ENCODE measurements around the gene TCTA. TPM values are rescaled to one million over a fixed set of nuclear protein-coding genes. Genes with fewer than 3 reads are reported as not detected.

Gene TCTA
- total RNA-seq, 3 donors from 2014 or later (not counting 1 experiment from before 2014, with no cell fraction given) = 35.4 to 40.7 (median 36.7) TPM

GRCh38 chr3:49465270-49466034 is 53.2 kb downstream of the TCTA start:
- H3K27me3 Mint-ChIP-seq (ENCODE audit: low read depth in 2 of 2) = no peaks in the 10 kb centered on the region
- no peaks in the 10 kb centered on the region for H3K36me3 Mint-ChIP-seq
- H3K4me1 Mint-ChIP-seq = peaks cover 6% of the 10 kb centered on the region in 2 donors
- DNase-seq (no peak), ATAC-seq (no peak)
- WGBS (ENCODE audit: insufficient coverage) = 92% methylated on average over 16 of the region's 18 CpGs
- Histone ChIP-seq H3K4me1 (ENCODE audit: control insufficient read depth, insufficient read depth, low read length) (peaks cover 9% of the 10 kb centered on the region), H3K27me3 (ENCODE audit: control insufficient read depth, insufficient read depth, low read length) (no peaks in the 10 kb centered on the region), H3K27ac (ENCODE audit: low read length) (no peak overlapping the region), H3K9me3 (ENCODE audit: control insufficient read depth, insufficient read depth, low read length) (no peaks in the 10 kb centered on the region), H3K4me3 (ENCODE audit: low read length) (no peak overlapping the region), H3K36me3 (ENCODE audit: control insufficient read depth, insufficient read depth, low read length) (no peaks in the 10 kb centered on the region)
- no peak for TF ChIP-seq CTCF (IDR thresholded peaks at IDR 0.05)
- no peak overlapping the region for H3K27ac Mint-ChIP-seq
- no peaks in the 10 kb centered on the region for H3K9me3 Mint-ChIP-seq
- H3K4me3 Mint-ChIP-seq = no peak overlapping the region
- intact Hi-C loops (cut with micrococcal nuclease) = no loop called here

Other genes with a start within 250 kb of the TCTA start
- 10 to 100 TPM; 13.8 to 20.6 (median 15.6) TPM for gene CCDC71, start 246.1 kb upstream of the TCTA start, total RNA-seq
- gene KLHDC8B, start 240.8 kb upstream of the TCTA start, total RNA-seq = 1 to 10 TPM; 2.4 to 7.0 (median 3.5) TPM
- 10 to 100 TPM in 2 of 3 donors, 1 to 10 TPM in 1; 8.8 to 12.7 (median 10.8) TPM for gene C3orf62, start 135.2 kb upstream of the TCTA start, total RNA-seq
- 100 to 1,000 TPM; 110 to 138 (median 135) TPM for gene USP4, start 72.4 kb upstream of the TCTA start, total RNA-seq
- gene GPX1, start 54.1 kb upstream of the TCTA start, total RNA-seq = 10 to 100 TPM; 34.7 to 70.0 (median 59.1) TPM
- 100 to 1,000 TPM; 342 to 372 (median 370) TPM for gene RHOA, start 447 bp upstream of the TCTA start, total RNA-seq
- gene AMT, start 10.1 kb downstream of the TCTA start, total RNA-seq = 10 to 100 TPM; 13.4 to 14.2 (median 14.0) TPM
- gene NICN1, start 16.9 kb downstream of the TCTA start, total RNA-seq = 10 to 100 TPM; 28.7 to 36.5 (median 30.6) TPM
- gene DAG1, start 57.8 kb downstream of the TCTA start, total RNA-seq = 10 to 100 TPM in 2 of 3 donors, 1 to 10 TPM in 1; 9.6 to 22.4 (median 20.6) TPM
- under 1 TPM; 0.33 to 0.41 (median 0.35) TPM for gene BSN, start 142.1 kb downstream of the TCTA start, total RNA-seq

All from natural killer cell (primary cell).